DOHH2 (cell line): ENCODE results near the gene MARF1.

Experiments
- H3F3A ChIP-seq: fragments of 200-600 bp; sonication (generic), shearing (Covaris generic); 2 replicates; pipeline ENCODE4 v1.6.0; 2016; ENCODE audit warnings: antibody characterized with exemption, mild to moderate bottlenecking; ENCODE audit not compliant: control insufficient read depth, insufficient read depth
- H3K27ac ChIP-seq: fragments of 200-600 bp; sonication (generic); 2 replicates; pipeline ENCODE4 v1.5.1; 2014; ENCODE audit warnings: low read depth, mild to moderate bottlenecking, low read length, moderate library complexity
- H3K27me3 ChIP-seq: fragments of 200-600 bp; sonication (generic); 2 replicates; pipeline ENCODE4 v1.6.1; 2014; ENCODE audit warnings: mild to moderate bottlenecking, low read length, mixed read lengths; ENCODE audit not compliant: control insufficient read depth
- H3K36me3 ChIP-seq: fragments of 200-600 bp; sonication (generic); 2 replicates; pipeline ENCODE4 v1.6.1; 2014; ENCODE audit warnings: mild to moderate bottlenecking, low read length, moderate library complexity, mixed read lengths; ENCODE audit not compliant: control insufficient read depth
- H3K4me1 ChIP-seq: fragments of 200-600 bp; sonication (generic); 2 replicates; pipeline ENCODE4 v1.6.1; 2014; ENCODE audit warnings: mild to moderate bottlenecking, low read length, mixed read lengths; ENCODE audit not compliant: control insufficient read depth
- H3K4me2 ChIP-seq: fragments of 200-600 bp; sonication (generic); 2 replicates; pipeline ENCODE4 v1.6.0; 2014; ENCODE audit warnings: mild to moderate bottlenecking, low read length, moderate library complexity
- H3K4me3 ChIP-seq: fragments of 200-600 bp; sonication (generic); 2 replicates; pipeline ENCODE4 v1.5.1; 2014; ENCODE audit warnings: mild to moderate bottlenecking, low read length, mixed read lengths
- H3K79me2 ChIP-seq: fragments of 200-600 bp; sonication (generic); 2 replicates; pipeline ENCODE4 v1.6.1; 2014; ENCODE audit warnings: mild to moderate bottlenecking, low read length, mixed read lengths; ENCODE audit not compliant: control insufficient read depth
- H3K9me2 ChIP-seq: fragments of 200-600 bp; sonication (generic); replicated peaks from 2 replicates; pipeline ENCODE4 v1.6.1; 2014; ENCODE audit warnings: mild to moderate bottlenecking, low read length, mixed read lengths; ENCODE audit not compliant: control insufficient read depth
- H3K9me3 ChIP-seq: fragments of 200-600 bp; sonication (generic); 2 replicates; pipeline ENCODE4 v1.6.1; 2014; ENCODE audit warnings: antibody characterized with exemption, low read length, mixed read lengths; ENCODE audit not compliant: control insufficient read depth, insufficient read depth
- H4K20me1 ChIP-seq: fragments of 200-600 bp; sonication (generic); 2 replicates; pipeline ENCODE4 v1.6.0; 2014; ENCODE audit warnings: low read depth, mild to moderate bottlenecking, antibody characterized with exemption, low read length, moderate library complexity; ENCODE audit not compliant: control insufficient read depth, insufficient read depth
- CTCF ChIP-seq: fragments of 200-600 bp; sonication (generic); IDR thresholded peaks from one replicate; pipeline ENCODE4 v1.5.1; 2014; ENCODE audit warnings: antibody characterized with exemption, mild to moderate bottlenecking, low read depth, low read length; ENCODE audit not compliant: poor library complexity, severe bottlenecking
- EZH2phosphoT487 ChIP-seq: fragments of 200-600 bp; sonication (generic); IDR thresholded peaks from 2 replicates; pipeline ENCODE4 v1.6.1; 2017; ENCODE audit warnings: borderline replicate concordance, mild to moderate bottlenecking, antibody characterized with exemption, low read length, moderate library complexity, mixed read lengths

Gene MARF1

GRCh38 chr16:15613676-15614075 lies 29.3 kb downstream of the MARF1 start:
- H3K27me3 ChIP-seq, result no peaks in the 10 kb centered on the region
- H3K27ac ChIP-seq, result no peak overlapping the region
- H3K4me2 ChIP-seq, result no peak overlapping the region
- no peaks in the 10 kb centered on the region for H3K79me2 ChIP-seq
- H3F3A ChIP-seq, result no peaks in the 10 kb centered on the region
- H3K36me3 ChIP-seq, result peaks cover 86% of the 10 kb centered on the region
- TF ChIP-seq EZH2phosphoT487 (no peak), CTCF (no peak)
- no peaks in the 10 kb centered on the region for H3K9me3 ChIP-seq
- H3K9me2 ChIP-seq, result no peaks in the 10 kb centered on the region
- H3K4me1 ChIP-seq, result no peaks in the 10 kb centered on the region
- H3K4me3 ChIP-seq, result no peak overlapping the region
- no peaks in the 10 kb centered on the region for H4K20me1 ChIP-seq

GRCh38 chr16:15611610-15612009 lies 31.3 kb downstream of the MARF1 start:
- Histone ChIP-seq H3K9me3 (no peaks in the 10 kb centered on the region), H3K36me3 (peaks cover 85% of the 10 kb centered on the region), H4K20me1 (no peaks in the 10 kb centered on the region), H3K4me2 (no peak overlapping the region), H3K9me2 (no peaks in the 10 kb centered on the region), H3K79me2 (no peaks in the 10 kb centered on the region), H3F3A (no peaks in the 10 kb centered on the region), H3K27ac (no peak overlapping the region), H3K27me3 (no peaks in the 10 kb centered on the region), H3K4me3 (no peak overlapping the region), H3K4me1 (no peaks in the 10 kb centered on the region)
- TF ChIP-seq EZH2phosphoT487 (no peak), CTCF (no peak)

GRCh38 chr16:15610369-15610871 lies 32.5 kb downstream of the MARF1 start:
- peaks cover 85% of the 10 kb centered on the region for H3K36me3 ChIP-seq

More at GRCh38 chr16:15610369-15610871, 32.5 kb downstream of the MARF1 start:
- no peaks in the 10 kb centered on the region for H4K20me1 ChIP-seq
- H3K27me3 ChIP-seq, result no peaks in the 10 kb centered on the region
- no peaks in the 10 kb centered on the region for H3F3A ChIP-seq
- no peak overlapping the region for H3K27ac ChIP-seq
- H3K4me3 ChIP-seq, result no peak overlapping the region
- H3K4me2 ChIP-seq, result no peak overlapping the region
- TF ChIP-seq EZH2phosphoT487, result no peak
- no peak for TF ChIP-seq CTCF
- no peaks in the 10 kb centered on the region for H3K4me1 ChIP-seq
- no peaks in the 10 kb centered on the region for H3K79me2 ChIP-seq
- H3K9me3 ChIP-seq, result no peaks in the 10 kb centered on the region
- no peaks in the 10 kb centered on the region for H3K9me2 ChIP-seq
